CD4-positive, alpha-beta T cell treated with Interleukin-12 subunit alpha and Interleukin-12 subunit beta, for 1 hour (primary cell): Measurements from ENCODE around the gene TPM1.
A peak's percentile ranks its signal among the peaks of the same experiment; 100 is the strongest.

Source experiments
- DNase-seq: peaks from one replicate; pipeline ENCODE4 v3.0.0-alpha.2; 2020

TPM1 gene

GRCh38 chr15:63105354-63105753 lies 62.8 kb downstream of the TPM1 start:
- peak; percentile 16 for DNase-seq

- DNase-seq, result no peak
Observed at GRCh38 chr15:63107895-63108546, 65.5 kb downstream of the TPM1 start.

- no peak for DNase-seq
Observed at GRCh38 chr15:63109498-63109897, 67.0 kb downstream of the TPM1 start.

- no peak for DNase-seq
Observed at GRCh38 chr15:63109920-63110319, 67.4 kb downstream of the TPM1 start.

GRCh38 chr15:63110428-63111026 lies 68.0 kb downstream of the TPM1 start:
- no peak for DNase-seq

GRCh38 chr15:63111481-63111880 lies 68.9 kb downstream of the TPM1 start:
- DNase-seq, result no peak

- DNase-seq, result no peak
Observed at GRCh38 chr15:63112871-63113270, 70.3 kb downstream of the TPM1 start.

GRCh38 chr15:63114465-63114864 lies 71.9 kb downstream of the TPM1 start:
- no peak for DNase-seq
